GM13976 (cell line): ENCODE results near the gene CXXC5.
"Not testable (repeated sequence)": the region's sequence is repeated elsewhere in the genome, so short reads cannot be mapped to it uniquely, and the experiment has no call there.

Experiments used
- DNase-seq: peaks from one replicate; pipeline ENCODE4 v3.0.0; 2012; ENCODE audit warnings: low spot score
- CTCF ChIP-seq: IDR thresholded peaks from 2 replicates; pipeline ENCODE4 v1.5.1; 2012; ENCODE audit warnings: borderline replicate concordance, mild to moderate bottlenecking; ENCODE audit not compliant: insufficient read depth; ENCODE audit errors: extremely low read depth, missing control alignments, control extremely low read depth
- in situ Hi-C: fragments of 300-500 bp; cut with MboI; formaldehyde crosslinking; loops from one replicate; pipeline ENCODE4 v1.12.0; 2022; ENCODE audit warnings: low sequenced_read_pairs, mixed read lengths, inconsistent platforms; ENCODE audit not compliant: unreplicated experiment

Gene CXXC5

GRCh38 chr5:139717221-139717620 lies 69.1 kb downstream of the CXXC5 start:
- TF ChIP-seq CTCF: no peak
- DNase-seq: no peak
- in situ Hi-C loops: no loop called here

- in situ Hi-C loops: not testable (repeated sequence)
Measured at GRCh38 chr5:139718403-139718802, 70.3 kb downstream of the CXXC5 start.

GRCh38 chr5:139719970-139720369 lies 71.8 kb downstream of the CXXC5 start:
- DNase-seq, in situ Hi-C loops: not testable (repeated sequence)

More at GRCh38 chr5:139718403-139718802, 70.3 kb downstream of the CXXC5 start:
- DNase-seq: not testable (repeated sequence)

GRCh38 chr5:139723986-139724587 lies 75.9 kb downstream of the CXXC5 start:
- in situ Hi-C loops: no loop called here
- DNase-seq: no peak
- no peak for TF ChIP-seq CTCF

- no peak for DNase-seq
- TF ChIP-seq CTCF: no peak
- in situ Hi-C loops: no loop called here
Measured at GRCh38 chr5:139725073-139725830, 77.1 kb downstream of the CXXC5 start.

GRCh38 chr5:139726248-139726647 lies 78.1 kb downstream of the CXXC5 start:
- in situ Hi-C loops: no loop called here
- TF ChIP-seq CTCF: no peak
- DNase-seq: no peak

- DNase-seq, in situ Hi-C loops: not testable (repeated sequence)
Measured at GRCh38 chr5:139727615-139728014, 79.5 kb downstream of the CXXC5 start.

GRCh38 chr5:139731281-139731680 lies 83.1 kb downstream of the CXXC5 start:
- DNase-seq: no peak
- in situ Hi-C loops: no loop called here
- no peak for TF ChIP-seq CTCF
